GM19467 (cell line): ENCODE measurements around the gene SEPTIN6.
A peak's percentile ranks its signal among the peaks of the same experiment; 100 is the strongest.
"Not testable (repeated sequence)": the region's sequence is repeated elsewhere in the genome, so short reads cannot be mapped to it uniquely, and the experiment has no call there.

Experiments used
- ATAC-seq: cut with Tn5 transposase; IDR thresholded peaks from one replicate; pipeline ENCODE4 v1.9.1; 2021; ENCODE audit warnings: mild to moderate bottlenecking, moderate library complexity; ENCODE audit not compliant: unreplicated experiment

The SEPTIN6 gene

DNA sequence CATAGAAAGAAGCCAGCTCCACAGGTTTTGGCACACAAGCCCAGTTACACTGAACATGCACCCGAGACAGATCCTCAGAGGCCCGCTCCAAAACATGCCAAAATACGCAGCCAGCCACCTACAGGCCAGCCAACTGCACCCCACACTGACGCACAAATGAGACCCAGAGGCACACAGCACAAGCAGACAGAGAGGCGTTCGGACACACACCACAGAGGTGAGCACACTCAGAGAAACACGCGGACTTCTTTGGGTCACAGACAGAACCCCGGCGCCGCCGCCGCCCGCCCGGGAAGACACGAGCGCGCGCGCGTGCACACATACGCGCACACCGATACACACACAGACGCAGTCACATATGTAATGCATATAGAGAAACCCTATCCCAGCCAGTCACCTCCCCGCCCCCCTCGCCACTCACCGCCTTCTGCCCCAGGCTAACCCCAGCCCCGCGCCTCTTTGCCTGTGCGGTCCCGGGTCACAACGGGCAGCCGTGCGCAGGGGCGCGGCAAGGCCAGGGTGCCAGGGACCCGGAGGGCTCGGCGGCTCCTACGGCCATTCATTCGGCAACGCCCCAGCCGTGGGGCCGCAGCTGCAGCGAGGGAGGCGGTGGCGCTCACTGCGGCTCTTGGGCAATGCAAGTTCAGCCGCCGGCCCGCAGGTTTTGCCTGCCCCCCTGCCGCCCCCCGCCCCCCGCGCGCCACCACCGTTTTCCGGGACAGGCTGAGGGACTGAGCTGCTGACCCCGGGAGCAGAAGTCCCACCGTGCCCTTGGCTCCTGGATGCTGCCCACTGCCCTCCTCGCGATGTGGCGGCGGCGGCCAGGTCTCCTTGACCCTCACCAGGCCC lies 553 bp downstream of the SEPTIN6 start:
- no peak for ATAC-seq

DNA sequence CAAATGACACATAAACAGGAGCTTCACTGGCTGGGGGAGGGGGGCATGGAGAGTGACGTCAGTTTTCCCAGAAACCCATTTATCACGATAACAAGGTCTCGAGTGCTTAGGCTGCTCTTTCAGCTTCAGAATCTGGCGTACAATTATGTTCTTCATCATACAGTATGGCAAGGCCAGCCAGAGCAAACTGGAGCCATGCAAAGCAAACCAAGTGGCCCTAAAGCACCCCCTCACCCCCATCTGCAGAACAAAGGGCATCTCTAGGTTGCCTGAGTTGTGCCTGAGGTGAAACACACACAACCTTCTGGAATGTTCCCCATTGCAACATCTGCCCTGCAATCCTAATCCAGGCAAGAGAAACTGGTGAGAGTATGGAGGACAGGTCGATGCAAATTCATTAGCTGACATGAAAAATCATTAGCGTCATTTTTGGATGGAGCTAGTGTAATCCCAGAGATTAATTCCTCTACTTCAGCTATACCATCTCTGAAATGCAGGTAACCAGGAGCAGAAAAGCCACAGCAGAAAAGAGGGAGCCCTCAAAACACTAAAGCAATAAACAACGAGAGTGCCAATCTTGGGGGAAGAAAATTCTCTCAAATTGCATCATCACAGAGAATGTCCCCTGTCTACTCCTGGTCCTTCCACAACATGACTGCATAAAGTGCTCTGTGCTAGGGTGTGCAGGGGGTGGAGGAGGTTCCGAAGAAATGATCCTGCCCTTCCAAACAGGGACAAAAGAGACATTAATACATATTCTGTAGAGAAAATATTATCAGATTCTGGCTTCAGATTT lies 1.8 kb downstream of the SEPTIN6 start:
- ATAC-seq, result no peak

DNA sequence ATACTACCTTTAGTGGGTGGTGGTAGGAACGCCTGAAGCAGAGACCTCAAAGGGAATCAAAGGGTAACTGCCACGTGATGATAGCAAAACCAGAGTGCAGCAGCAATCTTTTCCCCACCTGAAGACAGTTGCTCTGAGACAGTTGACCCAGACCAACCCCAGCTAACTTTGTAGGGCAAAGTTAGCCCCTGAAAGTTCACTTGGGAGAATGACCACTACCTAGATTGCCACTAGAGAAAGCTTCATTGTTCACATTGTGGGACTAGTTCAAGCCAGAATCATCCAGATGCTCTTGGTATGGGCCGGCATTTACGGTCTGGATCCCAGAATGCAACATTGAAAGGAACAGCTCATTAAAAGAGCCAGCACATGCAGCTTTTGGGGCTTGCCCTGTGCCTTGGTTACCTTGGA lies 4.1 kb downstream of the SEPTIN6 start:
- ATAC-seq, result no peak

DNA sequence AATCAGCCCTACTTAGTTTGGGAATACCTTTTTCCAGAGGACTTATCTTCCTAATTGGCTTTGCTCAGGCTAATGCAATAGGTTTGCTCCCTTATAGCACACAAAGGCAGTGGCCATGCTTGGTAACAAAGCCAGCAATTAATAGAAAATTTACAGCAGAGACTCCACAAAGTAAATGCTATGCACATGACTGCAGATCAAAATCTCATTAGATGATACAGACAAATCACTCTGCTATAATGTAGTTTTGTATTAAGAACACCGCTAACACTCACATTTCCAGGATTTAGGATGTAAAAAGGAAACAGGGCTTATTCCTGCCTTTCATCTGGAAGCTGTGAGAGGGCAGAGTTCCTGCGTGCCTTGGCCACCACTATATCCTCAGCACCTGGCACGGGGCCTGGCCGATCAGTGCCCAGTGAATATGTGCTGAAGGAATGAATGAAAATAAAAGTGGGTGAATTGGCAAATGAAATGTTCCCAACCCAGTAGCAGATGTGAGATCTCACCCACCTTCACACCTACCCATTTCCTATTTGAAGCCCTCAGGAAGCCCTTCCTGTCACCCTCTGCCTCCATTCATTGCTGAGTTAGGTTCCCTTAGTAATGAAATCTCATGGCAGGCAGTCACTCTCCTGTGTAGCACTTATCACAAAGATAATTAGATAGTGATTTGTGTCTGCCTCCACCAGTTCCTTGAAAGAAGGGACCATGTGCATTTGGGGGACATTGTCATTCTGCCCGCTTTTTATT lies 5.1 kb downstream of the SEPTIN6 start:
- ATAC-seq, result no peak

DNA sequence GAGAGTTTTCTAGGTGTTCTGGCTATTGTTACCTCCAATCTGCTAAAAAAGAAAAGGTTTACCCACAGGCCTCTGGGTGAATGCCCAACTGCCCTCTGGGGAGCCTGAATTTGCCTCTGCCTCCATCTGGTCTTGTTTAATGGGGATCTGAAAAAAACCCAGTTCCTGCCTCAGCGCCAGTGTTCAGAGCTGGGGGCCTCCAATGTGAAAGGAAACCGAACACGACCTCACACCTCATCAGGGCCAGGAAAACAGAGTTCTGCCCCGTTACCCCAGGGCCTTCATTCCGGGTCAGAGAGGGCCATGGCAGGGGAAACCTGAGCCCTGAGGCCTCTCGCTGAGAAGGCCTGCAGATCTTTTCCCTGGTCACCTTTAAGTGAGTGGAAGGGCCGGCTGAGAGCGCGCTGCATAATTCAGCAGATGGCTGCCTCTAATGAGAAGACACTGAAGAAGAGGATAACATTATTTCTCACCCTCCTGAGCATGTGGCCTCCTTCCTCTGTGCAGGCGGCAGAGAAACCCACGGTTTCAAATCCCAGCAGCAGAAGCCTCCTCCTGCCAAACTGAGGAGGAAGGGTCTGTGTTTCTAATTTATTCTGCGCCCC lies 6.8 kb downstream of the SEPTIN6 start:
- peak; percentile 41 for ATAC-seq

DNA sequence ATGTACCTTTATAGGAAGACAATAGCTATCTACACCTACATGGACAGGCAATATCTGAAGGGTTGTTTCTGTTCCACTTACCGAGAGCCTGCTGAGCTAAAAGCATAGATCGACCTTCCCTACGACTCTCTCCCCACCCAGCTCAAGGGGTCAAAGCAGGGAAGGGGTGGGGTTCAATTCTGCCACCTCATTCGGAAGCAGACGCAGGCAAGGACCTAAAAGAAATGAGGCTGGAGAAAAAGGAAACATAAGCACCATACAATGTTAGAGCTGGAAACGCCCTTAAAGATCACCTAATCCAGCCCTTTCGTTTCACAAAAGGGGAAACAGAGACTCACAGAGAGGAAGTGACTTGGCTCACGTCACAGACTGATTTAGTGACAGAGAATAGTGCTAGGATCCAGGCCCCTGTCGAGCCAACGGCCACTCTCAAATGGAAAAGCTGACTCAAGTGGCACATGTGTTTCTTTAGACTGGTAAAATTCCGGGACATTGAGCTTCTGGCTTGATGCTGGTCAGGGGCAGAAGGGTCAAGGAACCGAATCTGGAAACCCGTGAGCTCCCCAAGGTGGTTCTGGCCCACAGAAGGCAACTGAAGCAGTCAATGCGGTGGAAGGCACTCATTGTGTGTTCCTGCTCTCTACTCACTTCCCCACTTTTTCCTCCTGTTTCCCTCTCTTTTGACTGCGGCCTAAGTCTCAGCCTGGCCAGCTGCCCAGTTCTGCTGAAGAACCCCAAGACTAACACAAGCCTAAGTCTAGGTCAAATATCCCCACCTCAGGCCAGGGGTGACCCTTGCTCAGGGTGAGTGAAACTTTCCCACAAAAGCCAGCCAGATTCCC lies 7.5 kb downstream of the SEPTIN6 start:
- peak; percentile 40 for ATAC-seq

DNA sequence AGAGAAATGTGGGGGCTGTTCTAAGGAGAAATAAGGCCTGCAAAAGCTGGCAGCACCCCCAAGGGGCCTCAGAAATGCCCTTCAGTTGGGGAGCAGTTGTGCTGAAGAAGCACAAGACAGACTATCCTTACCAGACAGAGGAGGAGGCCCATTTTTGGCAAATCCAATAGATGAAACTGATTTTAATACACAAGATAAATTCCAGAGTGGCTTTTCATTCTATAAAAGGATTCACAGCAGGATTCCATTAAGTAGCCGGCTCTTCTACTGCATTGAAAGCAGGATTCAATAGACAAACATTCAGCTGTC lies 8.1 kb downstream of the SEPTIN6 start:
- ATAC-seq, result no peak

DNA sequence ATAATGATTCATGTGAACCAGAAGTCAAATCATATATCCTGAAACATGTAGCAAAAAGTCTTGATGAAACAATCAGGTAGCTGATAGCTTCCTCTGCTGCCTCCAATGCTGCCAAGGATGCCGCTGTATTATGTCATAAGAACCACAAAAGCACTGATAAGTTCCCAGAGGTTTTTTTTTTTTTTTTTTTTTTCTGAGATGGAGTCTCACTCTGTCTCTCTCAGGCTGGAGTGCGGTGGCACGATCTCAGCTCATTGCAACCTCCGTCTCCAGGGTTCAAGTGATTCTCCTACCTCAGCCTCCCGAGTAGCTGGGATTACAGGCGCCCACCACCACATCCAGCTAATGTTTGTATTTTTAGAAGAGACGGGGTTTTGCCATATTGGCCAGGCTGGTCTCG lies 8.7 kb downstream of the SEPTIN6 start:
- not testable (repeated sequence) for ATAC-seq

DNA sequence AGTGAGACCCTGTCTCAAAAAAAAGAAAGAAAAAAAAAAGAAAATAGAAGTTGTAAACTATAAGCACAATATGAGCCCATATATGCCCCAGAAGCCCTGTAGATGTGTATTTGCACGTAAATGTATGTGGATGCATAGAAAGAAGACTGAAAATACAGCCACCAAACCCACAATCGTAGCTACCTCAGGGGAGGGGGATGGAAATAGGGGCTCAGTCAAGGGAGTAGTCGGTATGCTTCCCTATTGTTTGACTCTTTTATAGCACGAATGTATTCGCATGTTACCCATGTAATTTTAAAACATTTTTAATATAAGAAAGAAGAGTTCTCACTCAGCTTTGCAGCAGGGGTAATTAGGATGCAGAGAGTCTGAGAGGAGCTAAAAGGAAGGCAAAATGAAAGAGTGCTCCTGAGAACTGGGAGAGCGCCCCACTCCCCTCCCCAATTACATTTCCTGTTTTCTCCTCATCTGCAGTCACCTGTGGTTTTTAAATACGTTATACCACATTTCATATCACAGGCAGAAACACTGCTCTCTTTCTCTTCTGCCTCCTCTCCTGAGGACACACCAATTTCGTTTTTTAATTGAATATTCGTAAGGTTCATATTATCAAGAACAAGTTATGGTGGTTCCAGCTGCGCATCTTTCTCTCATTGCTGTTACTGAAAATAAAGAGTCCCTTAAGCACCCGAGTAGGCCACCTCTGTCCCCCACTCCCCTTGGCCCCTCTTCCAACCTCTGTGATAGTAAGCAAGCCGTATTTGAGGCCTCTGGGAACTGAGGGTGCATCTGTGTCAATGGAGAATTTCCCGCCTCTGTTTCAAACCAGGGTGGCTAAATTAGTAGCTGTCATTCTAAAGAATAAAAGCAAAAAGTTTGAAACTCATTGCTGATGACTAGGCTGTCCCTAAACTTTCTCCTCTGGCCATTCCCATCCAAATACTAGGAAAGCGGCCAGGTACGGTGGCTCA lies 10.7 kb downstream of the SEPTIN6 start:
- ATAC-seq, result peak; percentile 30

DNA sequence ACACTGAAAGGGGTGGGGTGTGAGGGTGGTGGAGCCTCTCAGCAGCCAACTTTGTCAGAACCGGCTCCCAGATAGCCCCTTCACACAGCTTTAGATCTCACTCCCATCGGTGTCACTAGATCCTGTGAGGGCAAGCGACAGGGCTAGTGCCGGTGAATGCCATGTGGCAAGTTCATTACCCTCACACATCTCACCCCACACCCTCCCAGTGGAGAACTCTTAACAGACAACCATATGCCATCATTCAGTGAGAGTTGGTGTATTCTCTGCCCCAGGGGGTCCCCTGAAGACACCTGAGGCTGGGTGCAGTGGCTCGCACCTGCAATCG lies 15.3 kb downstream of the SEPTIN6 start:
- no peak for ATAC-seq

DNA sequence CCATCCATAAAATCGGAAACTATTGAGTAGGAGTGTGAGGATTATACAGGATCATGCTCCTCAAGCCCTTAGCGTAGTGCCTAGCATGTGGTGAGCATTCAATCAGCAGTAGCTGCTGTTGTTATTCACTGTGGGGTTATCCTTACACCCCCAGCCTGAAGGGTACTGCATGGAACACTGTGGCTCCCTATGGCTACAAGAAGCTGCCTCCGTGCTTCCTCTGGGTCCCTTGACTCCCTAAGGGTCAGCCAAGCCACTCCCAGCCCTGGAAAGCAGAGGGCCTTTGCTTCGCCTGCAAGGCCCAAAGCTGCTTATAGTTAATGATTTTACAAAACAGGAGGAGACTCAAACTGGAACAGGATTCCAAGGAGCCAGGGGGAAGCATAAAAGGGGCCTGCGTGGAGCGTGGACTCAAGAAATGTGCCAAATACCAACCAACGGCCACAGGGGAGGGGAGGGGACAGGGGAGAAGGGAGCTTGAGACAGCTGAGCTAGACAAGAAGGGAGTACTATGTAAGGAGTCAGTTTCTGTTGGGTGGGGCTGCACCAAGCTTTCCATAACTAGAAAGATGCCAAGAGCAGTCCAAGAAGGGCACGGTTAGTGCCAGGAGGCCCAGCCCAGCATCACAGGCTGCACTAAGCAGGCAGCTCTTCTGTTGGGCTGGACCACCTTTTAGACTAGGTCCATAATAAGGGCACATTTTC lies 15.9 kb downstream of the SEPTIN6 start:
- ATAC-seq, result no peak

DNA sequence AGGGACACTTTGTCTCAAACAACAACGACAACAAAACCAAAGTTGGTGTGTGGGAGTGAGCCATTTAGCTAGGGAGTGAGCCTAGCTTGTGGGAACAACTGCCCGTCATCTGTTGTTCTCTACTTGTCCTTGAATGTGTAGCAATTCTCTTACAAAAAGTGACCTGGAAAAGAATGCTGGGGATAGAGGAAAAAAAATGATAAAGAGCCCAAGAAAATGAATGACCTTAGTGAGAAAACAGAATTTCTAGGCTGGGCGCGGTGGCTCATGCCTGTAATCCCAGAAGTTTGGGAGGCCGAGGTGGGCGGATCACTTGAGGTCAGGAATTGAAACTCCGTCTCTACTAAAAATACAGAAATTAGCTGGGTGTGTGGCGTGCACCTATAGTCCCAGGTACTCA lies 19.6 kb downstream of the SEPTIN6 start:
- ATAC-seq, result no peak

DNA sequence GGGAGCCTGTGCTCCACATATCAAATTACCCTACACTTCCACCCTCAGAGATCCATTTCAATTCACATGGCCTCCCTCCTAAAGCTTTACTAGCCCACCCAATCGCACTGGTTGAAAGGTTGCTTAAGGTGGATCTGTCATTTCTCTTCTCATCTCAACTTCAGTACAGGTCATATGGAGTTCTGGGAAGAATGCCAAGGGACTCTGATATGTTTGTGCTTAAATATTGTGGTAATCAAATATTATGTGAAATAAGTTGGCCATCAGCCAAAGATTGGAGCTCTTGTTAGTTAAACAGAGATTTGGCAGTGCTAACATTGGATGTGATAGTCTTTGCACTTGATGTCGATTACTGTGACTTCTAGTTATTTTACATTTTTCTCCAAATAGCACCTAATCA lies 20.5 kb downstream of the SEPTIN6 start:
- ATAC-seq, result no peak

DNA sequence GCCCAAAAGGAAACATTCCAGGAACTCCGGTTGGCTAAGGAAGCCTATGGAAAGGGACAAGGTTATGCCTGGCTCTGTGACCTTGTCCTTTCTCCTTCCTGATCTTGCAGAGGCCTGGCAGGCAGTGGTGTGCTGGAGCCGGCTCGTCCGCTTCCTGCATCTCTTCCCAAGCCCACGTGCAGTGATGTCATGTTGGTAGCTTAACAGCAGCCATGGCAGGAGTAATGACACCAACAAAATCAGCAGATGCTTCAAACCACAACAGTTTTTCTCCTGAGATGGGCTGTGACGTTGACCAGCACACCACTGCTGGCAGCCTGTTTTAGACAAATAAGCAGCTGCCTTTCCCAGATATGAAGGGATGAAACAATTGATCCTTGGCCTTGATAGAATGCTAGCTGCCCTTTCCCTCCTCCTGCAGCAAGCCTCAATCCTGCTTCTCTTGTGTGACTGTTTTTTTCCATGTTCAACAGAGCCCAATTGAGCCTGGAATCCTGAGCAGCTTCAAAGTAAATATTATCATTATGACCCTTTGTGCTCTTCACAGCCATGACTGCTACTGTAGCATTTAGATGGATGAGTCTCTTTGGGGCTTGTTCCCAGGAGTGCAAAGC lies 23.4 kb downstream of the SEPTIN6 start:
- no peak for ATAC-seq

DNA sequence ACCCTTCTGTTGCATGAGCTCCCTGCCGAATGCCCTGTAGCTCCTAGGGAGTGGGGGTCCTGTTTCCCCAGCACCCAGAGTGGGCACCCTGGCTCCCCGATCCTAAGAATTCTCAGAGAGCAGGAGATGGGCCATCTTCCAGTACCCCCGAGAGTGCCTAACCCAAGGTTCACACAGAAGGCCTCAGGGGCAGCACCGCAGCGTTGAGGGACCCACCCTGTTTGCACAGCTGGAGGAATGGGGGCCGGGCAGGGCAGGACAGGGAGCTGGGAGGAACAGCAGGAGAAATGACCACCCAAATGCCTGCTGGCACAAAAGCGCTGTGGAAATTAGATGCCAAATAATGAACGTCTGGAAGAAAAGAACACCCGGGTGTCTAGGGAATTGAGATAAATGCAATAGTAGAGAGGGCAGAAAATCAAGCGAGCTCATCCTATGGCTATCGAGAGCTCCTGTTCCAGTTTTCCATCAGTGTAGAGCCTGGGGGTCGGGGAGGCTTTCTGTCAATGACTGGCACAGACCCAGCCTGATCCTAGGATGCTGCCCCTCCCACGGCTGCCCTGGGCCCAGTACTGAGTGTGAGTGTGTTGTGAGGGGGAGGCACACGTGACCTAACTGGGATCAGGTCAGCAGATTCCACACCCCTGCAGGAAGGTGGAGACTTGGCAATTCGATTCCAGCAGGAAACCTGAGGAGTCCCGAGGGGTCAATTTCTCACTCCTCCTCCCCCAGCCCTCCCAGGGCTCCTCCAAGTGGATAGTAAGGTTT lies 25.7 kb downstream of the SEPTIN6 start:
- no peak for ATAC-seq

DNA sequence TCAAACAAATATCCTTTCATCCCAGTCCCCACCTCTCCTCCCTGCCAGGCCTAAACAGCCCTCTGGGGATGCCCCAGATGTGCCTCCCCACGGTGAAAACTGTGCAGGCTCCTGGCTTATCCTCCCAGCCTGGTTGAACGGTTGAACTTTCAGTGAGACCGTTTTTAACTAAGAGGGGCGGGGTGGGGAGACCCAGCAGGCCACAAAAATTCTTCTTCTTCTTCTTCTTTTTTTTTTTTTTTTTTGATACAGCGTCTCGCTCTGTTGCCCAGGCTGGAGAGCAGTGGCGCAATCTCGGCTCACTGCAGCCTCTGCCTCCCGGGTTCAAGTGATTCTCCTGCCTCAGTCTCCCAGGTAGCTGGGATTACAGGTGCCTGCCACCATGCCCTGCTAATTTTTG lies 28.1 kb downstream of the SEPTIN6 start:
- ATAC-seq, result not testable (repeated sequence)

DNA sequence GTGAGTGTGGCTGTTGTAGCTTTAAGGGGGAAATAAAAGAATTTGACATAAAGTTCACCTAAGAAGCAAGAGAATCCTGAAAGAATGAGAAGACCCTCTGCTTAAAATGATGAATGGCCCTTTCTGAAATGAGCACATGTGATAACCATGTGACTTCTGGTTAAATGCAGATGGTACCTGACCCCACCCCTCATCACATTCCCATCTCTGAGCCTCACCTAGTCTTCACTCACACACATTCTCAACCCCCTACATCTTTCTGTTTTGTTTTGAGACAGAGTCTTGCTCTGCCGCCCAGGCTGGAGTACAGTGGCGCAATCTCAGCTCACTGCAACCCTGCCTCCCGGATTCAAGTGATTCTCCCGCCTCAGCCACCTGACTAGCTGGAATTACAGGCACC lies 31.5 kb downstream of the SEPTIN6 start:
- no peak for ATAC-seq

DNA sequence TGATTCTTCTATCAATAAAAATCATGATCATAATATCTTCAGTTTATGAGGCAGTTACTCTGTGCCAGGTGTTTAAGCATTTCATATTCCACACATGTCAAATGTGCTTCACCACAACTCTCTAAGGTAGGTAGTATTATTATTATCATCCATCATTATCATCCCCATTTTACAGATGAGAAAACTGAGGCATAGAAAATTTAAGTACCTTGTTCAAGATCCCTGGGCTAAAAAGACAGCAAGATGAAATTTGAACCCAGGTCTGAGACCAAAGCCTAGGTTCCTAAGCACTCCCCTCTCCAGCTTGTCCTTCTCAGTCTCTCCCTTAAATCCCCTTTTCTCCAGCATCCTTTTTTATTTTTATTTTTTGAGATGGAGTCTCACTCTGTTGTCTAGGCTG lies 33.4 kb downstream of the SEPTIN6 start:
- no peak for ATAC-seq
